ENCODE measurements around the gene CCR7. TPM values are rescaled to one million over a fixed set of nuclear protein-coding genes. Genes with fewer than 3 reads are reported as not detected.

The CCR7 gene
- total and polyA plus RNA-seq, 2 of the 8 experiments (the other 6 are each of a cell fraction or from before 2014, with no cell fraction given), result 0.12 to 0.17 TPM

GRCh38 chr17:40551091-40551878 lies 14.0 kb downstream of the CCR7 start:
- H4K8ac ChIP-seq (ENCODE audit: extremely low read depth, insufficient read depth, low read length), result no peak overlapping the region
- no peaks in the 10 kb centered on the region for H3K79me2 ChIP-seq (ENCODE audit: control insufficient read depth in 1 of 2, insufficient read depth in 2 of 2, low read length in 2 of 2)
- no peak overlapping the region for H3K56ac ChIP-seq (replicated peaks; ENCODE audit: insufficient read length, low read depth, low read length)
- no peak overlapping the region for H2BK120ac ChIP-seq (replicated peaks; ENCODE audit: low read depth, low read length)
- CTCF ChIA-PET (ENCODE audit: partially characterized antibody), result interaction anchor here (0.9 to 9.1 kb wide), 9 partner anchors 8 to 185 kb away, joined by 3 to 80 read pairs (median 3); no protein-coding TSS in a partner anchor
- H3K27ac ChIP-seq (ENCODE audit: low read depth, low read length), result no peak overlapping the region
- no peaks in the 10 kb centered on the region for H3K79me1 ChIP-seq (ENCODE audit: low read depth, low read length)
- TF ChIP-seq JUND (IDR thresholded peaks at IDR 0.05; ENCODE audit: low read length), result no peak
- peak; percentile 46; the same call in 1 of the 2 replicates for TF ChIP-seq KDM1A (IDR thresholded peaks at IDR 0.05; ENCODE audit: borderline replicate concordance, low read length)
- no peak overlapping the region for H3K4me2 ChIP-seq (ENCODE audit: insufficient read depth in 1 of 2, low read depth in 2 of 2, low read length in 2 of 2)
- POLR2A ChIA-PET (ENCODE audit: partially characterized antibody), result no interaction called here
- no peak overlapping the region for H2AK5ac ChIP-seq (ENCODE audit: low read depth, low read length)
- H2BK15ac ChIP-seq (ENCODE audit: low read length), result no peak overlapping the region
- FAIRE-seq, result no peak
- H2BK5ac ChIP-seq (ENCODE audit: low read depth, low read length), result no peak overlapping the region
- H3K9ac ChIP-seq (replicated peaks in 1 of 4; ENCODE audit: extremely low read depth in 1 of 4, low read depth in 3 of 4, low read length in 3 of 4), result no peak overlapping the region
- H4K5ac ChIP-seq (ENCODE audit: insufficient read length, low read depth, low read length), result no peak overlapping the region
- H2BK12ac ChIP-seq (ENCODE audit: low read depth, low read length), result no peak overlapping the region
- H2AFZ ChIP-seq (ENCODE audit: low read length), result no peak overlapping the region
- H3K9me3 ChIP-seq (ENCODE audit: insufficient read depth in 2 of 2, low read depth in 1 of 2, low read length in 1 of 2), result no peaks in the 10 kb centered on the region
- no peak overlapping the region for H4K91ac ChIP-seq (replicated peaks; ENCODE audit: insufficient read length, low read length)
- peaks cover 0 to 7% (median 1%) of the 10 kb centered on the region in 4 experiments; a peak in 2 of 7 replicates for H3K4me1 ChIP-seq (replicated peaks in 1 of 4; ENCODE audit: control insufficient read depth in 3 of 4, insufficient read depth in 4 of 4, low read length in 3 of 4)
- H3K4me3 ChIP-seq (ENCODE audit: extremely low read depth in 1 of 4, insufficient read depth in 2 of 4, low read depth in 3 of 4, low read length in 4 of 4), result no peak overlapping the region
- no peak overlapping the region for H3K18ac ChIP-seq (ENCODE audit: extremely low read depth, low read length)
- no peaks in the 10 kb centered on the region for H3K36me3 ChIP-seq (ENCODE audit: control insufficient read depth in 2 of 4, insufficient read depth in 4 of 4, low read length in 3 of 4)
- H4K20me1 ChIP-seq (replicated peaks in 1 of 2; ENCODE audit: control insufficient read depth in 1 of 2, insufficient read depth in 2 of 2, low read length in 2 of 2), result no peaks in the 10 kb centered on the region
- DNase-seq (ENCODE audit: low read depth in 1 of 2, low spot score in 2 of 2), result no peak
- no peaks in the 10 kb centered on the region; the same call in 1 of the 2 replicates for H3K23me2 ChIP-seq (ENCODE audit: low read depth, low read length)
- H3K14ac ChIP-seq (ENCODE audit: insufficient read length), result no peak overlapping the region
- no peak overlapping the region for H2BK20ac ChIP-seq (ENCODE audit: low read length)
- no peaks in the 10 kb centered on the region; a peak in 1 of 7 replicates for H3K27me3 ChIP-seq (replicated peaks in 1 of 4; ENCODE audit: control insufficient read depth in 3 of 4, extremely low read depth in 1 of 4, insufficient read depth in 3 of 4, low read length in 3 of 4)
- H3K23ac ChIP-seq (ENCODE audit: insufficient read length), result no peak overlapping the region
- WGBS, 2 experiments (ENCODE audit: extremely low coverage in 1 of 2, insufficient coverage in 1 of 2, insufficient read length in 1 of 2, insufficient replicate concordance in 2 of 2, low coverage in 1 of 2, low lambda C conversion rate in 2 of 2, missing lambda C conversion rate in 1 of 2), result 85% methylated on average over 6 of the region's 6 CpGs; no CpG with 5 or more reads in 1 of the 2 experiments
- H3K4ac ChIP-seq (replicated peaks; ENCODE audit: insufficient read length, low read depth, low read length), result no peak overlapping the region
